CD4-positive, alpha-beta T cell treated with Interleukin-10 for 1 hour (primary cell): Measurements from ENCODE around the gene CYP3A7.
"Not testable (repeated sequence)": the region's sequence is repeated elsewhere in the genome, so short reads cannot be mapped to it uniquely, and the experiment has no call there.

Experiments used
- DNase-seq: peaks from one replicate; pipeline ENCODE4 v3.0.0-alpha.2; 2020

CYP3A7 gene

GRCh38 chr7:99734987-99735386 lies at the start of gene CYP3A7:
Gene CYP3A7 (minus strand): TSS chr7:99735196. CDS start chr7:99735093, 103 bp downstream.
- no peak for DNase-seq

- DNase-seq: no peak
Measured at GRCh38 chr7:99784007-99784406, 49.0 kb upstream of the CYP3A7 start, which contains the start of gene CYP3A4. Gene CYP3A4 (minus strand): TSS chr7:99784184. CDS start chr7:99784081, 103 bp downstream.

- DNase-seq: no peak
Measured at GRCh38 chr7:99782012-99782953, 47.3 kb upstream of the CYP3A7 start.

GRCh38 chr7:99780588-99780987 lies 45.6 kb upstream of the CYP3A7 start:
- no peak for DNase-seq

- DNase-seq: no peak
Measured at GRCh38 chr7:99779949-99780348, 45.0 kb upstream of the CYP3A7 start.

GRCh38 chr7:99778880-99779279 lies 43.9 kb upstream of the CYP3A7 start:
- DNase-seq: no peak

- not testable (repeated sequence) for DNase-seq
Measured at GRCh38 chr7:99773395-99773794, 38.4 kb upstream of the CYP3A7 start.

- no peak for DNase-seq
Measured at GRCh38 chr7:99772565-99772964, 37.6 kb upstream of the CYP3A7 start.

GRCh38 chr7:99769494-99769893 lies 34.5 kb upstream of the CYP3A7 start:
- not testable (repeated sequence) for DNase-seq

- DNase-seq: no peak
Measured at GRCh38 chr7:99768471-99768870, 33.5 kb upstream of the CYP3A7 start.

GRCh38 chr7:99767662-99768061 lies 32.7 kb upstream of the CYP3A7 start:
- DNase-seq: no peak

GRCh38 chr7:99766484-99767099 lies 31.6 kb upstream of the CYP3A7 start:
- DNase-seq: no peak

- no peak for DNase-seq
Measured at GRCh38 chr7:99764478-99764877, 29.5 kb upstream of the CYP3A7 start.

GRCh38 chr7:99762680-99763327 lies 27.8 kb upstream of the CYP3A7 start:
- DNase-seq: no peak

GRCh38 chr7:99755085-99755484 lies 20.1 kb upstream of the CYP3A7 start:
- DNase-seq: no peak

- no peak for DNase-seq
Measured at GRCh38 chr7:99752356-99752755, 17.4 kb upstream of the CYP3A7 start.

- not testable (repeated sequence) for DNase-seq
Measured at GRCh38 chr7:99751322-99752052, 16.5 kb upstream of the CYP3A7 start.

- no peak for DNase-seq
Measured at GRCh38 chr7:99748846-99749579, 14.0 kb upstream of the CYP3A7 start.

GRCh38 chr7:99746915-99747314 lies 11.9 kb upstream of the CYP3A7 start:
- DNase-seq: not testable (repeated sequence)

GRCh38 chr7:99745395-99745794 lies 10.4 kb upstream of the CYP3A7 start:
- not testable (repeated sequence) for DNase-seq

- DNase-seq: no peak
Measured at GRCh38 chr7:99742737-99743394, 7.9 kb upstream of the CYP3A7 start.

- no peak for DNase-seq
Measured at GRCh38 chr7:99741441-99741795, 6.4 kb upstream of the CYP3A7 start.
